ENCODE results near the gene MFSD12. TPM values are rescaled to one million over a fixed set of nuclear protein-coding genes. Genes with fewer than 3 reads are reported as not detected.

MFSD12 gene
- total and polyA plus RNA-seq, 3 experiments from 2014 or later = 48.9 to 119 (median 114) TPM

Other genes with a start within 250 kb of the MFSD12 start
- 10 to 100 TPM; 16.1 to 19.4 TPM for gene NFIC, start 191.0 kb downstream of the MFSD12 start, total RNA-seq
- 17.8 TPM for gene NFIC, start 191.0 kb downstream of the MFSD12 start, polyA plus RNA-seq
- not detected for gene SMIM24, start 77.1 kb downstream of the MFSD12 start, total RNA-seq
- gene SMIM24, start 77.1 kb downstream of the MFSD12 start, polyA plus RNA-seq = 0.66 TPM
- gene SMIM44, start 74.1 kb downstream of the MFSD12 start, total RNA-seq = not detected
- not detected for gene SMIM44, start 74.1 kb downstream of the MFSD12 start, polyA plus RNA-seq
- gene DOHH, start 56.9 kb downstream of the MFSD12 start, total RNA-seq = 10 to 100 TPM; 21.3 to 21.4 TPM
- gene DOHH, start 56.9 kb downstream of the MFSD12 start, polyA plus RNA-seq = 14.0 TPM
- gene FZR1, start 51.3 kb downstream of the MFSD12 start, total RNA-seq = 10 to 100 TPM; 36.7 to 36.9 TPM
- gene FZR1, start 51.3 kb downstream of the MFSD12 start, polyA plus RNA-seq = 14.4 TPM
- 1 to 10 TPM; 1.0 to 1.2 TPM for gene TEKTIP1, start 18.4 kb downstream of the MFSD12 start, total RNA-seq
- 0.38 TPM for gene TEKTIP1, start 18.4 kb downstream of the MFSD12 start, polyA plus RNA-seq
- gene HMG20B, start 15.4 kb upstream of the MFSD12 start, total RNA-seq = 10 to 100 TPM; 44.0 to 50.6 TPM
- gene HMG20B, start 15.4 kb upstream of the MFSD12 start, polyA plus RNA-seq = 54.2 TPM
- gene GIPC3, start 27.9 kb upstream of the MFSD12 start, total RNA-seq = under 1 TPM; 0.33 to 0.46 TPM
- 1.8 TPM for gene GIPC3, start 27.9 kb upstream of the MFSD12 start, polyA plus RNA-seq
- 1 to 10 TPM; 1.5 to 2.4 TPM for gene TBXA2R, start 49.3 kb upstream of the MFSD12 start, total RNA-seq
- gene TBXA2R, start 49.3 kb upstream of the MFSD12 start, polyA plus RNA-seq = 7.6 TPM
- gene CACTIN, start 69.2 kb upstream of the MFSD12 start, total RNA-seq = 10 to 100 TPM; 37.2 to 39.5 TPM
- 16.8 TPM for gene CACTIN, start 69.2 kb upstream of the MFSD12 start, polyA plus RNA-seq
- gene PIP5K1C, start 142.9 kb upstream of the MFSD12 start, total RNA-seq = 10 to 100 TPM; 26.9 to 27.6 TPM
- 16.0 TPM for gene PIP5K1C, start 142.9 kb upstream of the MFSD12 start, polyA plus RNA-seq
- gene TJP3, start 150.8 kb upstream of the MFSD12 start, total RNA-seq = 1 to 10 TPM; 1.5 to 1.7 TPM
- 16.2 TPM for gene TJP3, start 150.8 kb upstream of the MFSD12 start, polyA plus RNA-seq
- gene APBA3, start 204.1 kb upstream of the MFSD12 start, total RNA-seq = 10 to 100 TPM; 36.3 to 39.0 TPM
- 40.8 TPM for gene APBA3, start 204.1 kb upstream of the MFSD12 start, polyA plus RNA-seq
- 10 to 100 TPM; 85.0 to 95.3 TPM for gene MRPL54, start 205.1 kb upstream of the MFSD12 start, total RNA-seq
- gene MRPL54, start 205.1 kb upstream of the MFSD12 start, polyA plus RNA-seq = 113 TPM
- not detected for gene RAX2, start 214.6 kb upstream of the MFSD12 start, total RNA-seq
- not detected for gene RAX2, start 214.6 kb upstream of the MFSD12 start, polyA plus RNA-seq
- 10 to 100 TPM; 27.6 to 28.1 TPM for gene MATK, start 228.8 kb upstream of the MFSD12 start, total RNA-seq
- 142 TPM for gene MATK, start 228.8 kb upstream of the MFSD12 start, polyA plus RNA-seq

Measured in CD8-positive, alpha-beta memory T cell (primary cell).